Esophagus (tissue), 2 donors: ENCODE measurements around the gene RBM47. TPM values are rescaled to one million over a fixed set of nuclear protein-coding genes. Genes with fewer than 3 reads are reported as not detected.
"Not testable (repeated sequence)": the region's sequence is repeated elsewhere in the genome, so short reads cannot be mapped to it uniquely, and the experiment has no call there.

Source experiments
- H3K27ac ChIP-seq, 2 donors: one replicate each; pipeline ENCODE4 v1.5.1; 2013; ENCODE audit warnings: low read depth in 2 of 2, mild to moderate bottlenecking in 2 of 2, inconsistent platforms in 1 of 2, low read length in 1 of 2, moderate library complexity in 1 of 2
- H3K27me3 ChIP-seq, 2 donors: one replicate each; pipeline ENCODE4 v1.6.1; 2013; ENCODE audit warnings: low read length in 2 of 2, control low read depth in 1 of 2, mild to moderate bottlenecking in 1 of 2; ENCODE audit not compliant: insufficient read depth in 2 of 2, control insufficient read depth in 1 of 2
- H3K36me3 ChIP-seq, 2 donors: one replicate each; pipeline ENCODE4 v1.6.1; 2013; ENCODE audit warnings: low read length in 1 of 2; ENCODE audit not compliant: control insufficient read depth in 2 of 2, insufficient read depth in 2 of 2
- H3K4me1 ChIP-seq, 2 donors: one replicate each; pipeline ENCODE4 v1.6.1; 2013; ENCODE audit warnings: low read length in 1 of 2; ENCODE audit not compliant: control insufficient read depth in 2 of 2, insufficient read depth in 2 of 2
- H3K4me3 ChIP-seq, 2 donors: one replicate each; pipeline ENCODE4 v1.5.1; 2013; ENCODE audit warnings: low read length in 2 of 2, mild to moderate bottlenecking in 2 of 2, low read depth in 1 of 2, moderate library complexity in 1 of 2
- H3K9me3 ChIP-seq, 2 donors: one replicate each; pipeline ENCODE4 v1.6.1; 2013; ENCODE audit warnings: mild to moderate bottlenecking in 2 of 2, low read depth in 1 of 2, low read length in 1 of 2, moderate library complexity in 1 of 2; ENCODE audit not compliant: control insufficient read depth in 2 of 2, insufficient read depth in 1 of 2
- WGBS, 2 donors: extraction: QIAGEN DNeasy Blood & Tissue Kit; methylation state at CpG; one replicate each; pipeline ENCODE4 v1.1.7; 2013; 5-methylcytosine and 5-hydroxymethylcytosine counted together
- polyA plus RNA-seq, 2 donors: library from polyadenylated mRNA; stranded (reverse); fragments of 200-250 nt; gene quantifications; one replicate each; pipeline ENCODE4 v1.2.3, GENCODE V29; 2013
- donor health status: healthy with polysubstance abuse.
- donor health status: Bipolar disorder and iron deficiency.

Gene RBM47
- polyA plus RNA-seq, 2 donors, result 31.3 to 39.4 TPM

- Histone ChIP-seq H3K36me3 (no peaks in the 10 kb centered on the region), H3K4me3 (no peak overlapping the region), H3K4me1 (no peaks in the 10 kb centered on the region), H3K27ac (no peak overlapping the region), H3K9me3 (no peaks in the 10 kb centered on the region), H3K27me3 (no peaks in the 10 kb centered on the region)
- 91 to 94% methylated on average over 7 of the region's 7 CpGs for WGBS, 2 donors
Measured at GRCh38 chr4:40572692-40573310, 56.9 kb downstream of the RBM47 start.

DNA sequence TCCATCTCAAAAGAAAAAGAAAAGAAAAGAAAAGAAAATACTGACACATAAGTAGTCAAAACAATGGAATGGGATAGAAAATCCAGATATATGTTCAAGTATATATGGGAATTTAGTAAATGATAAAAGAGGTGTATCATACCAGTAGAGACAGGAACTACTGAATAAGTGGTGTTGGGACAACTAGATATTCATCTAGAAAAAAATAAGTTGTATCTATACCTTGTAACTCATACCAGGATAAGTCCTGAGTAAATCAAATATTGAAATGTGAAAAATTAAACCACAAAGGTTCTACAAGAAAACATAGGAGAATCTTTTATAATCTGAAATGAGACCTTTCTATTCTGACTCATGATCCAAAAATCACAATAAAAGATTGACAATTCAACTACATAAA is 58.5 kb downstream of the RBM47 start:
- Histone ChIP-seq H3K4me1 (no peaks in the 10 kb centered on the region), H3K27ac (no peak overlapping the region), H3K4me3 (no peak overlapping the region), H3K9me3 (no peaks in the 10 kb centered on the region), H3K27me3 (no peaks in the 10 kb centered on the region), H3K36me3 (no peaks in the 10 kb centered on the region)

- Histone ChIP-seq H3K27me3 (no peaks in the 10 kb centered on the region), H3K4me3 (no peak overlapping the region), H3K27ac (no peak overlapping the region), H3K36me3 (no peaks in the 10 kb centered on the region), H3K9me3 (no peaks in the 10 kb centered on the region), H3K4me1 (no peaks in the 10 kb centered on the region)
- WGBS, 2 donors, result 92 to 95% methylated on average over 14 of the region's 14 CpGs
Measured at GRCh38 chr4:40570348-40571077, 59.2 kb downstream of the RBM47 start.

DNA sequence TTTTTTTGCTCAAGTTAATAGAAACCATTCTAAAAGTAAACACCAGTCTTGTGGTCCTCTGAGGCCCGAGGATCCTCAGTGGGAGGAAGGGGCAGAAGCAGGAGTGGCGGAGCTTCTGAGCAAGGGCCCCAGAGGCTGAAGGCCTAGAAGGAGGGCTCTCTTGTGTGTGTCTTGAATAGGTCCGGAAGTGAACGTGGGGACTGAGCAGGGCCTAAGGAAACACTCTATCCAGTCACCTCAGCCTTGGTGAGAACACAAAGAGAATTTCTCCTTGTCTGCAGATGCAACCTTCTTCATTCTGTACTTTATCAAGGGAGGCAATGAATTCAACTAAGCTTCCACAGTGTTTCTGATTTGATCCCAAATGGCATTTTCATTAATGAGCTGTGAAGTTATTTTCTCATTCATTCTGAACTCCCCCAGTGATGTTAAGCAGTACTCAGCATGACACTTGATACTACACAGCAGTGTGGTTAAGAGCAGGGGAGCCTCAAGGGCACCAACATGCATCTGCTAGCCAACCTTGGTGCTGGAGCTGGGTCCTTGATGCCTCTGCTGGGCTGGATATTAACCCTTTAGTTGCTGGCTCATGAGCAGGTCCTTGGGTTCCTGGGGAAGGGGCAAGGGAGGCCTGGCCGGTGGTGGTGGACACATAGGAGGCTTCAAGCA is 64.7 kb downstream of the RBM47 start:
- Histone ChIP-seq H3K9me3 (no peaks in the 10 kb centered on the region), H3K27me3 (no peaks in the 10 kb centered on the region), H3K4me1 (peaks cover 0 to 2% of the 10 kb centered on the region in 2 donors), H3K4me3 (no peak overlapping the region), H3K36me3 (peaks cover 0 to 3% of the 10 kb centered on the region in 2 donors), H3K27ac (no peak overlapping the region)
- 57 to 72% methylated on average over 5 of the region's 5 CpGs for WGBS, 2 donors

- 70 to 72% methylated on average over 3 of the region's 3 CpGs for WGBS, 2 donors
- peaks cover 0 to 3% of the 10 kb centered on the region in 2 donors for H3K36me3 ChIP-seq
- no peak overlapping the region for H3K27ac ChIP-seq
- no peaks in the 10 kb centered on the region for H3K27me3 ChIP-seq
- no peak overlapping the region for H3K4me3 ChIP-seq
- peaks cover 0 to 2% of the 10 kb centered on the region in 2 donors for H3K4me1 ChIP-seq
- H3K9me3 ChIP-seq, result no peaks in the 10 kb centered on the region
Measured at GRCh38 chr4:40564004-40564403, 65.7 kb downstream of the RBM47 start.

- no peak overlapping the region for H3K27ac ChIP-seq
- peaks cover 0 to 3% of the 10 kb centered on the region in 2 donors for H3K36me3 ChIP-seq
- H3K9me3 ChIP-seq, result no peaks in the 10 kb centered on the region
- 80 to 81% methylated on average over 4 of the region's 4 CpGs for WGBS, 2 donors
- H3K4me1 ChIP-seq, result peaks cover 0 to 2% of the 10 kb centered on the region in 2 donors
- H3K27me3 ChIP-seq, result no peaks in the 10 kb centered on the region
- no peak overlapping the region for H3K4me3 ChIP-seq
Measured at GRCh38 chr4:40563401-40563800, 66.3 kb downstream of the RBM47 start.

DNA sequence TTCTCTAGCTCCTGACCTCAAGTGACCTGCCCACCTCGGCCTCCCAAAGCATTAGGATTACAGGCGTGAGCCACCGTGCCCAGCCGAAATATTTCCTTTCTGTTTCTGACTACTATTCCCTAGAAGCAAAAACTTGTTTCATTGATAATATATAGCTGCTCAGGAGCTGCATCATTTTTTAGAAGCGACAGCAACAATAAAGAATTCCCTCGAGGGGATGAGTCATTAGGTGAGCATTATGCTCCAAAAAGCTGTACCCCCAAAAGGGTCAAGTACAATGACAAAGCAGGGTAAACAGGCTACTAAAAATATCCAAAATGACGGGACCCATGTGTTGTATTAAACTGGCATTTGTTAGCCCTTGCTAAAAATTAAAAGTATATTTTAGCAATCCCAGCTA is 67.0 kb downstream of the RBM47 start:
- Histone ChIP-seq H3K27ac (no peak overlapping the region), H3K4me1 (peaks cover 0 to 2% of the 10 kb centered on the region in 2 donors), H3K36me3 (peaks cover 0 to 3% of the 10 kb centered on the region in 2 donors), H3K9me3 (no peaks in the 10 kb centered on the region), H3K27me3 (no peaks in the 10 kb centered on the region), H3K4me3 (no peak overlapping the region)
- WGBS, 2 donors, result 62 to 76% methylated on average over 7 of the region's 7 CpGs

- H3K4me1 ChIP-seq, result peaks cover 0 to 2% of the 10 kb centered on the region in 2 donors
- 93% methylated on average over 6 of the region's 6 CpGs for WGBS, 2 donors
Measured at GRCh38 chr4:40562208-40562607, 67.5 kb downstream of the RBM47 start.

GRCh38 chr4:40561543-40562177 is 68.0 kb downstream of the RBM47 start:
- H3K9me3 ChIP-seq, H3K4me1 ChIP-seq, H3K27me3 ChIP-seq, H3K4me3 ChIP-seq, H3K27ac ChIP-seq, H3K36me3 ChIP-seq: not testable (repeated sequence)
- 83 to 94% methylated on average over 7 of the region's 7 CpGs for WGBS, 2 donors

More at GRCh38 chr4:40562208-40562607, 67.5 kb downstream of the RBM47 start:
- Histone ChIP-seq H3K36me3 (peaks cover 0 to 3% of the 10 kb centered on the region in 2 donors), H3K9me3 (no peaks in the 10 kb centered on the region), H3K27me3 (no peaks in the 10 kb centered on the region), H3K4me3 (no peak overlapping the region), H3K27ac (no peak overlapping the region)
